ENCODE data around the gene TNFAIP8L1.
A peak's percentile ranks its signal among the peaks of the same experiment; 100 is the strongest.

TNFAIP8L1 gene

GRCh38 chr19:4687396-4687795 lies 48.1 kb downstream of the TNFAIP8L1 start:
- DNase-seq, result no peak
- Histone ChIP-seq H3K4me3 (ENCODE audit: low read depth, low read length) (no peak overlapping the region), H3K36me3 (replicated peaks) (peaks cover 86% of the 10 kb centered on the region), H3K27ac (no peak overlapping the region), H3K27me3 (replicated peaks) (no peaks in the 10 kb centered on the region)
- TF ChIP-seq CTCF (IDR thresholded peaks at IDR 0.05; ENCODE audit: low read depth, low read length, missing control alignments), result no peak
- in situ Hi-C loops (cut with HindIII; ENCODE audit: low pct_ligation_motif_present, low sequenced_read_pairs), result no loop called here

GRCh38 chr19:4688587-4688986 lies 49.3 kb downstream of the TNFAIP8L1 start:
- Histone ChIP-seq H3K27me3 (replicated peaks) (no peaks in the 10 kb centered on the region), H3K27ac (no peak overlapping the region), H3K4me3 (ENCODE audit: low read depth, low read length) (no peak overlapping the region), H3K36me3 (replicated peaks) (peaks cover 86% of the 10 kb centered on the region)
- in situ Hi-C loops (cut with HindIII; ENCODE audit: low pct_ligation_motif_present, low sequenced_read_pairs), result no loop called here
- no peak for TF ChIP-seq CTCF (IDR thresholded peaks at IDR 0.05; ENCODE audit: low read depth, low read length, missing control alignments)
- DNase-seq, result no peak

- in situ Hi-C loops (cut with HindIII; ENCODE audit: low pct_ligation_motif_present, low sequenced_read_pairs), result no loop called here
- Histone ChIP-seq H3K27ac (no peak overlapping the region), H3K27me3 (replicated peaks) (no peaks in the 10 kb centered on the region), H3K4me3 (ENCODE audit: low read depth, low read length) (no peak overlapping the region), H3K36me3 (replicated peaks) (peaks cover 86% of the 10 kb centered on the region)
- TF ChIP-seq CTCF (IDR thresholded peaks at IDR 0.05; ENCODE audit: low read depth, low read length, missing control alignments), result no peak
- no peak for DNase-seq
These were observed 50.1 kb downstream of the TNFAIP8L1 start for GRCh38 chr19:4689403-4689802.

- no peak overlapping the region for H3K27ac ChIP-seq
- H3K4me3 ChIP-seq (ENCODE audit: low read depth, low read length), result no peak overlapping the region
- in situ Hi-C loops (cut with HindIII; ENCODE audit: low pct_ligation_motif_present, low sequenced_read_pairs), result no loop called here
- TF ChIP-seq CTCF (IDR thresholded peaks at IDR 0.05; ENCODE audit: low read depth, low read length, missing control alignments), result peak; percentile 16
- no peak for DNase-seq
- H3K36me3 ChIP-seq (replicated peaks), result peaks cover 86% of the 10 kb centered on the region
- no peaks in the 10 kb centered on the region for H3K27me3 ChIP-seq (replicated peaks)
These were observed 51.0 kb downstream of the TNFAIP8L1 start for GRCh38 chr19:4690361-4690760.

GRCh38 chr19:4691373-4691772 lies 52.1 kb downstream of the TNFAIP8L1 start:
- Histone ChIP-seq H3K4me3 (ENCODE audit: low read depth, low read length) (no peak overlapping the region), H3K27me3 (replicated peaks) (no peaks in the 10 kb centered on the region), H3K27ac (no peak overlapping the region), H3K36me3 (replicated peaks) (peaks cover 88% of the 10 kb centered on the region)
- in situ Hi-C loops (cut with HindIII; ENCODE audit: low pct_ligation_motif_present, low sequenced_read_pairs), result no loop called here
- TF ChIP-seq CTCF (IDR thresholded peaks at IDR 0.05; ENCODE audit: low read depth, low read length, missing control alignments), result no peak
- DNase-seq, result no peak

- no peak for TF ChIP-seq CTCF (IDR thresholded peaks at IDR 0.05; ENCODE audit: low read depth, low read length, missing control alignments)
- in situ Hi-C loops (cut with HindIII; ENCODE audit: low pct_ligation_motif_present, low sequenced_read_pairs), result no loop called here
- H3K4me3 ChIP-seq (ENCODE audit: low read depth, low read length), result no peak overlapping the region
- peaks cover 82% of the 10 kb centered on the region for H3K36me3 ChIP-seq (replicated peaks)
- no peaks in the 10 kb centered on the region for H3K27me3 ChIP-seq (replicated peaks)
- no peak for DNase-seq
- H3K27ac ChIP-seq, result no peak overlapping the region
These were observed 53.1 kb downstream of the TNFAIP8L1 start for GRCh38 chr19:4692251-4693077.

Data from brain microvascular endothelial cell (primary cell).